ENCODE data around the gene LGALS3BP. TPM values are rescaled to one million over a fixed set of nuclear protein-coding genes. Genes with fewer than 3 reads are reported as not detected.

LGALS3BP gene
- total and polyA plus RNA-seq, 2 donors (not counting 1 experiment from before 2014, with no cell fraction given): 1.8 to 7.5 TPM

DNA sequence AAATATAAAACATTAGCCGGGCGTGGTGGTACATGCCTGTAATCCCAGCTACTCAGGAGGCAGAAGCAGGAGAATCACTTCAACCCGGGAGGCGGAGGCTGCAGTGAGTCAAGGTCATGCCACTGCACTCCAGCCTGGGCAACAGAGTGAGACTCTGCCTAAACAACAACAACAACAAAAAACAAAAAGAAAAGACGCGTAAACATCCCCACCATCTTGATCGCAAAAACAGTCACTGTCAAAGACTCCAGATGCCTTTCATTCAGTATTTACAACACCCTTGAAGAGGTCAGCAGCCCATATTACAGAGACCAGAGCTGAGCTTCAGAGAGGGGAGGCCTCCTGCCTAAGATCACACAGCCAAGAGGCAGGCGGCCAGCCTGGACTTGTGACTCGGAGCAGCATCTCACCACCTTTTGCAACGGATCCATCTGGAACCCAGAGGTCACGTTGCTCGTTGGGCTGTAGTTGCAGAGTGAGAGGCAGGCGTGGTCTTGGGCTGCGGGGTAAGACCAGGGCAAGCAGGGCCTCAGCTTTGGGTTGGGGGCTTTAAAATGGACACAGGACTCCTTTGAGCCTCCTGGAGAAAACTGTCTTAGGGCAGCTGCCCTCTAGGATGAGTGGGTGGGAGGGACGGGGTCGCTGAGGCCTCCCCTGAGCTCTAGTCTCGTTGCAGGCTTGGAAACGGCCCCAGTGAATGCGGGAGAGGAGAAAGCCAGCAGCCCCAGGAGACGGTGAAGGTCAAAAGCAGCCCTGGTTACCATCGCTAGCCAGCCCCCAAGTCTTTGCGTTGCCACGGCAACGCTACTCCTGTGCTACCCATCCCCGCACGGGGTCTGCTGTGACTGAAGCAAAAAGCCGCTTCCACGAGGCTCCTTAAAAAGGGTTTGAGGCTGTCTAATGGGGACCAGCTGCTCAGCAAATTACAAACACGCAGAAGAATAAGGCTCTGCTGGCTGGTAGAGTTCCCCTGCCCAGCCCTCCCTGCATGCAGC is 26.1 kb downstream of the LGALS3BP start:
- no peak overlapping the region for H3K27ac Mint-ChIP-seq
- Histone ChIP-seq H3K4me3 (ENCODE audit: control extremely low read depth in 1 of 5, extremely low read depth in 1 of 5, insufficient read depth in 1 of 5, low read depth in 2 of 5, low read length in 4 of 5) (no peak overlapping the region), H3K4me1 (ENCODE audit: control insufficient read depth in 2 of 2, insufficient read depth in 2 of 2, low read length in 2 of 2) (no peaks in the 10 kb centered on the region), H3K79me2 (ENCODE audit: control insufficient read depth, insufficient read depth, low read length) (no peaks in the 10 kb centered on the region), H3K4me2 (replicated peaks; ENCODE audit: low read depth, low read length, poor library complexity, severe bottlenecking) (no peak overlapping the region), H3K9ac (ENCODE audit: low read length) (no peak overlapping the region), H3K36me3 (replicated peaks in 1 of 2; ENCODE audit: control extremely low read depth in 1 of 2, control insufficient read depth in 1 of 2, extremely low read depth in 1 of 2, insufficient read depth in 2 of 2, low read length in 1 of 2) (no peaks in the 10 kb centered on the region), H3K27ac (ENCODE audit: low read length in 2 of 2) (no peak overlapping the region), H2AFZ (ENCODE audit: insufficient read depth, low read depth, low read length, poor library complexity, severe bottlenecking) (no peak overlapping the region), H3K9me3 (ENCODE audit: control extremely low read depth in 1 of 3, control insufficient read depth in 2 of 3, insufficient read depth in 1 of 3, low read length in 2 of 3) (peaks cover 0 to 30% (median 17%) of the 10 kb centered on the region in 3 donors), H4K20me1 (ENCODE audit: control insufficient read depth, insufficient read depth, low read length, poor library complexity, severe bottlenecking) (no peaks in the 10 kb centered on the region), H3K27me3 (replicated peaks in 1 of 4; ENCODE audit: control extremely low read depth in 1 of 4, control insufficient read depth in 3 of 4, insufficient read depth in 4 of 4, low read length in 3 of 4) (peaks cover 0 to 13% (median 0%) of the 10 kb centered on the region in 4 experiments)
- no peaks in the 10 kb centered on the region for H3K4me1 Mint-ChIP-seq
- intact Hi-C loops (cut with micrococcal nuclease): no loop called here
- no peak for ATAC-seq (ENCODE audit: low read depth)
- TF ChIP-seq, protein P1, sequence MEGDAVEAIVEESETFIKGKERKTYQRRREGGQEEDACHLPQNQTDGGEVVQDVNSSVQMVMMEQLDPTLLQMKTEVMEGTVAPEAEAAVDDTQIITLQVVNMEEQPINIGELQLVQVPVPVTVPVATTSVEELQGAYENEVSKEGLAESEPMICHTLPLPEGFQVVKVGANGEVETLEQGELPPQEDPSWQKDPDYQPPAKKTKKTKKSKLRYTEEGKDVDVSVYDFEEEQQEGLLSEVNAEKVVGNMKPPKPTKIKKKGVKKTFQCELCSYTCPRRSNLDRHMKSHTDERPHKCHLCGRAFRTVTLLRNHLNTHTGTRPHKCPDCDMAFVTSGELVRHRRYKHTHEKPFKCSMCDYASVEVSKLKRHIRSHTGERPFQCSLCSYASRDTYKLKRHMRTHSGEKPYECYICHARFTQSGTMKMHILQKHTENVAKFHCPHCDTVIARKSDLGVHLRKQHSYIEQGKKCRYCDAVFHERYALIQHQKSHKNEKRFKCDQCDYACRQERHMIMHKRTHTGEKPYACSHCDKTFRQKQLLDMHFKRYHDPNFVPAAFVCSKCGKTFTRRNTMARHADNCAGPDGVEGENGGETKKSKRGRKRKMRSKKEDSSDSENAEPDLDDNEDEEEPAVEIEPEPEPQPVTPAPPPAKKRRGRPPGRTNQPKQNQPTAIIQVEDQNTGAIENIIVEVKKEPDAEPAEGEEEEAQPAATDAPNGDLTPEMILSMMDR (IDR thresholded peaks at IDR 0.05): no peak
- TF ChIP-seq EZH2 (IDR thresholded peaks at IDR 0.05; ENCODE audit: borderline replicate concordance, insufficient read depth, low read depth, low read length, poor library complexity, severe bottlenecking): no peak
- ChIA-PET POLR2A (no interaction called here), CTCF (interaction anchor here (1.1 to 1.6 kb wide), 2 partner anchors 12 to 18 kb away, joined by 3 read pairs; no protein-coding TSS in a partner anchor)
- DNase-seq: no peak
- peaks cover 1% of the 10 kb centered on the region for H3K9me3 Mint-ChIP-seq (ENCODE audit: insufficient read depth)
- H3K4me3 Mint-ChIP-seq: no peak overlapping the region
- H3K27me3 Mint-ChIP-seq: peaks cover 10% of the 10 kb centered on the region
- 86% methylated on average over 29 of the region's 29 CpGs for WGBS (ENCODE audit: insufficient coverage)

DNA sequence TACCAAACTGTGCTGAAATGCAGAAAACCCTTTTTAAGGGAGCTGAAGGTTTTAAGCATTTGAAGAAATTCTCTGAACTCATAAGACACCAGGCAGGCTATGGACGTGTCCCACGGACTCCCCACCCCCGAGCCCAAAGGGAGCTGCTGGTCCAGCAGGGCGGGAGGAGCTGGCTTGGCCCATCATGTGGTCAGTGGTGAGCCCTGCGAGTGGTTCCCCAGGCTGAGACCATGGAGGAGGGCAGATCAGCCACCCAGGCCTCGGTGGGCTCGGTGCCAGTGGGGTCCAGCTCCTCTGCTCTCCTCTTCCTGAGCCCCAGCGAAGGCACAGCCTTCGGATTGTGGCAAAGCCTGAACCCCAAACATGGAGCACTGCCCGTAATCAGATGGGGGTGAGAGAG is 27.0 kb downstream of the LGALS3BP start:
- H3K27me3 Mint-ChIP-seq: peaks cover 10% of the 10 kb centered on the region
- no peak overlapping the region for H3K4me3 Mint-ChIP-seq

More for the DNA sequence above, 27.0 kb downstream of the LGALS3BP start:
- Mint-ChIP-seq H3K27ac (no peak overlapping the region), H3K9me3 (ENCODE audit: insufficient read depth) (peaks cover 1% of the 10 kb centered on the region), H3K4me1 (no peaks in the 10 kb centered on the region)
- DNase-seq (no peak), ATAC-seq (ENCODE audit: low read depth) (no peak)
- H3K9me3 ChIP-seq (ENCODE audit: control extremely low read depth in 1 of 3, control insufficient read depth in 2 of 3, insufficient read depth in 1 of 3, low read length in 2 of 3): peaks cover 0 to 30% (median 17%) of the 10 kb centered on the region in 3 donors
- TF ChIP-seq EZH2 (IDR thresholded peaks at IDR 0.05; ENCODE audit: borderline replicate concordance, insufficient read depth, low read depth, low read length, poor library complexity, severe bottlenecking): no peak
- TF ChIP-seq, protein P1 (IDR thresholded peaks at IDR 0.05): no peak
- H3K27ac ChIP-seq (ENCODE audit: low read length in 2 of 2): no peak overlapping the region
- ChIA-PET POLR2A (no interaction called here), CTCF (interaction anchor here (1.1 to 1.6 kb wide), 2 partner anchors 13 to 18 kb away, joined by 3 read pairs; no protein-coding TSS in a partner anchor)
- peaks cover 0 to 13% (median 0%) of the 10 kb centered on the region in 4 experiments for H3K27me3 ChIP-seq (replicated peaks in 1 of 4; ENCODE audit: control extremely low read depth in 1 of 4, control insufficient read depth in 3 of 4, insufficient read depth in 4 of 4, low read length in 3 of 4)
- H3K9ac ChIP-seq (ENCODE audit: low read length): no peak overlapping the region
- H2AFZ ChIP-seq (ENCODE audit: insufficient read depth, low read depth, low read length, poor library complexity, severe bottlenecking): no peak overlapping the region
- intact Hi-C loops (cut with micrococcal nuclease): no loop called here
- WGBS (ENCODE audit: insufficient coverage): 89% methylated on average over 7 of the region's 10 CpGs
- no peaks in the 10 kb centered on the region for H3K36me3 ChIP-seq (replicated peaks in 1 of 2; ENCODE audit: control extremely low read depth in 1 of 2, control insufficient read depth in 1 of 2, extremely low read depth in 1 of 2, insufficient read depth in 2 of 2, low read length in 1 of 2)
- H4K20me1 ChIP-seq (ENCODE audit: control insufficient read depth, insufficient read depth, low read length, poor library complexity, severe bottlenecking): no peaks in the 10 kb centered on the region
- no peaks in the 10 kb centered on the region for H3K79me2 ChIP-seq (ENCODE audit: control insufficient read depth, insufficient read depth, low read length)
- H3K4me1 ChIP-seq (ENCODE audit: control insufficient read depth in 2 of 2, insufficient read depth in 2 of 2, low read length in 2 of 2): no peaks in the 10 kb centered on the region
- H3K4me3 ChIP-seq (ENCODE audit: control extremely low read depth in 1 of 5, extremely low read depth in 1 of 5, insufficient read depth in 1 of 5, low read depth in 2 of 5, low read length in 4 of 5): no peak overlapping the region
- no peak overlapping the region for H3K4me2 ChIP-seq (replicated peaks; ENCODE audit: low read depth, low read length, poor library complexity, severe bottlenecking)
